Activated CD4-positive, alpha-beta T cell treated with anti-CD3 and anti-CD28 coated beads, Interleukin-2, Interleukin-6, amounts not matched to agents 100 ng/mL and 50 ng/mL, durations not matched to agents 16 hours and 8 hours (primary cell): ENCODE measurements around the gene USP28.

ENCODE experiments used
- DNase-seq: peaks from one replicate; pipeline ENCODE4 v3.0.0-alpha.2; 2020

Gene USP28

GRCh38 chr11:113876798-113877669, 1.7 kb upstream of the USP28 start:
- peak; percentile 14 for DNase-seq

GRCh38 chr11:113876074-113876797, 864 bp upstream of the USP28 start:
- no peak for DNase-seq

GRCh38 chr11:113874581-113875233, 665 bp downstream of the USP28 start:
- DNase-seq = no peak

- DNase-seq = no peak
Observed at GRCh38 chr11:113874096-113874495, 1.3 kb downstream of the USP28 start.

DNA sequence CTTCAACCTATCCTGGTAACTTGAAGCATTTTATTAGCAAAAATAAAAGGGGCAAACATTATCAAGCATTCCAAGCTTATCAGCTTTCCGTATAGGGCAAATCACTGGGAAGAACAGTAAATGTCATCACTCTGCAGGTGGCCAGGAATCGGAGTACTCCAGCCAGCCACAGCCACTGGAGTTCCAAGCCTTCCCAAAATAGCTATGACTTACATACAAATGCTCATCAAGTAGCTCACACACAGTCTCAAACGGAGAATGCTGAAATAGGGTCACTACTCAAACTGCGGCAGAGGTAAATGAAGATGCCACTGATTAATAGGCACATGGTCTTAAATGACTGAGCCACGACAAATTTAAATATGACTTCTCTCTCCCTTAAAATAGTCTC, 2.1 kb downstream of the USP28 start:
- DNase-seq = no peak

- DNase-seq = no peak
Observed at GRCh38 chr11:113871336-113871735, 4.0 kb downstream of the USP28 start.

DNA sequence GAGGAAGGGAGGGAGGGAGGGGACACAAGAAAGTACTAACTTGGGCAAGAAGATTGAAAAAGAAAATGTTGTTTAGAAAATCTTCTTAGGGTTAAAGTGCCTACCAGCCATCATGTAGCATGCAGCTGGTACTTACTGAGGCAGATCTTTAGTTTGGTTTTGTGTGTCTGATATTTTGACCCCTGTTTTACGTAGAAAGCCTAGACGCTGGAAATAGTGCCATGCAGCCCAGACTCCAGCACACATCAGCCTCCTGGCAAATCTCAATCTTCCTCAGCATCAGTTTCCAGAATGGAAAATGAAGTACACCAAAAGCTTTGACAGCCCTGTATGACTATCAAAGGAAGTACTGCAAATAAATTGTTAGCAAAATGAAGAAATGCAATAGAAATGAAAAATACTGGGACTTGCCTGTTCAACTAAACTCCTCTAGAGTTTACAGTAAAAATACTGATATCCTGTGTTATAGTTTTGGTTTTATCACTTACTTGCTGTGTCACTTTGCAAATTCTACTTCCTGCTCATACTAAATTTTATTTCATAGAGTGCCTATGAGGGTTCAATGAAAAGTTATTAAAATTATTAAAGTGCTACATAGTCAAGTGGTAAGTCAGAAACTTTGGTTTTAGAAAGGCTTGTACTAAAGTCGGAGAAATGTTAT, 7.4 kb downstream of the USP28 start:
- DNase-seq = no peak

DNA sequence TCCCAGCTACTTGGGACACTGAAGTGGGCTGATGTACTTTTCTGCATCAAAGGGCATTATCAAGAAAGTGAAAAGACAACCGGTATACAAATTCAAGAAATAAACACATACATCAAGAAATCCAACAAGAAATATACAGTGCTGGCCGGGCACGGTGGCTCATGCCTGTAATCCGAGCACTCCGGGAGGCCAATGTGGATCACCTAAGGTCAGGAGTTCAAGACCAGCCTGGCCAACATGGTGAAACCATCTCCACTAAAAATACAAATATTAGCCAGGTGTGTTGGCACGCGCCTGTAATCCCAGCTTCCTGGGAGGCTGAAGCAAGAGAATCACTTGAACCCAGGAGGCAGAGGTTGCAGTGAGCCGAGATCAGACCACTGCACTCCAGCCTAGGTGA, 9.5 kb downstream of the USP28 start:
- no peak for DNase-seq

DNA sequence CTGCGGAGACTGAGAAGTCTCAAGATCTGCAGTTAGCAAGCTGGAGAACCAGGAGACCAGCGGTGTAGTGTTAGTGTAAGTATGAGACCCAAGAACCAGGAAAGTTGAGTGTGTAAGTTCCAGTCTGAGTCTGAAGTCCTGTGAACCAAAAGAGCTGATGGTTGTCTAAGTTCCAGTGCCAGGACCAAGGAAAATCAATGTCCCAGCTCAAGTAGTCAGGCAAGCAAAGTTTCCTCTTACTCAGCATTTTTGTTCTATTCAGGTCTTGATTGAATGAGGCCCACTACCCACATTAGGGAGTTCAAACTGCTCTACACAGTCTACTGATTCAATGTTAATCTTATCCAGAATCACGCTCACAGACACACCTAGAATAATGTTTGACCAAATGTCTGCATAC, 11.0 kb downstream of the USP28 start:
- no peak for DNase-seq

GRCh38 chr11:113862435-113862834, 12.9 kb downstream of the USP28 start:
- DNase-seq = no peak

- peak; percentile 9 for DNase-seq
Observed at GRCh38 chr11:113859665-113860064, 15.7 kb downstream of the USP28 start.

DNA sequence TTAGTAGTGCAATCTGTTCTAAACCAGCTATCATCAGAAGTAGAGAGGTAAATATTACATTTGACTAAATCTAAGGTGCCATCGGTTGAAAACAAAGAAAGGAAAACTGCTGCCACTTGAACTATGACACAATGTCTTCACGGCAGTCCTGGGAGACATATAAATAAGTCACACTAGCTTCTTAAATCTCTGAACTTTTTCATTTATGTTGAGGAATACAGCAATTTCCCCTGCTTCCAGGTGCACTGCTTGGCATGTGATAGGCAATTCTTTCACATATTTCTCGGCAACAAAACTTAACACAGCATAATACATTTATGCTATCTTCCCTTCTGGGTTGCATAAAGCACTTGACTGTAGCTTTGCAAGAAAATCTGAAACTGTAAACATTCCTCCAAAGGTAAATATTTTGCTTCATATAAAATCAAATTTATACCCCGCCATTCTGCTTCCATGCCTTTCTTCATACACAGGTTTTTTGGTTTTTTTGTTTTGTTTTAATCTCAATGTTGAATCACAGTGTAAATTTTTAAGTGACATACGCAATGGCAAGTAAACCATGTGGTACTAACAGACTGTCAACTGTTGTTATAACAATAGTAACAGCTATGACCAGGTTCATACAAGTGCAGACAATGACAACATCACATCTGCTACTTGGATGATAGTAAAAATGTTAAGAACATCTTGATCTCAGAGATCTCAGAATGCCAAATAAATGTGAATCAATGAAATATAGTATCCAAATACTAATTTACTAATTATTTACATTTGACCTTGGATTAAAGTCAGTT, 18.2 kb downstream of the USP28 start:
- DNase-seq = no peak

GRCh38 chr11:113855803-113856202, 19.6 kb downstream of the USP28 start:
- no peak for DNase-seq

DNA sequence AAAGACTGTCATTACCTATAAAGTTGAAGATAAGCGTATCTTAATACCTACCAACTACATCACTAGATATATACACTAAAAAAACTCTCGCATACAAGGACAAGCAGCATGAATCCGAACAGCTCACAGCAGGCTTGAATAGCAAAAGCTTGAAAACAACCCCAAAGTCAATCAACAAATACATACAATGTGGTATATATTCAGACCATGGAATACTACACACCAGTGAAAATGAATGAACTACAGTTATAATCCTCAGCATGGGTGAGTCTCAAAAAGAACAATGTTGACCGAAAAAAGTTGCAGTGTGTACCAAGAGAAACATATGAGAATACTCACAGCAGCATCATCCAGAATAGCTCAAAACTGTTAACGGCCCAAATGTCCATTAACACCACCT, 25.2 kb downstream of the USP28 start:
- no peak for DNase-seq

DNA sequence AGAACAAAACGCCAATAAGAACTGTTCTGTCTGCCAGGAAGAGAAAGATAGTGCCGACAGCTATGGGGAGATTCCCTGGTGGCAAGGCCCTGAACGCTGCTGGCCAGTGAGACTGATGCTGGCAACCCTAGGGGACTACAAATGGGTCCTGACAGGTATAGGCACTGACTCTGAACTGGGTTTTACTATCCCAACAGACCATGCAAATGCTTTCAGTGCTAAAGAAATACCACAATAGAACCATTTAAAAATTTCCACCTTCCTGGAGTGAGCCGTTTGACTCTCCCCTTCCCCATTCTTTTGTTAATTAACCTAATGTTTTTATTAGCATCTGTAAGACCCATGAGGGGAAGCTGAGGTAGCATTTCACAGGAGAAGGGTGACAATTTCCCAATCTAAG, 25.7 kb downstream of the USP28 start:
- DNase-seq = no peak

DNA sequence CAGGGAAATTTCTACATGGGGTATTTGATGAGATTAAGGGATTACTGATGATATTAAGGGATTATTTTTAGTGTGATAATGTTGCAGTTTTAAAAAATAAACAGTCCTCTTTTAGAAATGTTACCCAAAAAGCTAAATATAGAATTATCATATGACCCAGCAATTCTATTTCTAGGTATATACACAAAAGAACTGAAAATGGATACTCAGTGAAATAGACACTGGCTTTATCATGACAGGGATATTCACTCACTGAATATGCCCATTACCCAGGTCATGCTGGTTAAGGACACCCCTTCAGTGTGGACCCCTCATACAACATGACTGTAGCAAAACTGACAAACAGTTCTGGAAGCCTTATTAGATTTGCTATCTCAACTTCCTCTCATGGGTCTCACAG, 27.8 kb downstream of the USP28 start:
- no peak for DNase-seq

GRCh38 chr11:113847111-113847510, 28.3 kb downstream of the USP28 start:
- no peak for DNase-seq

GRCh38 chr11:113841691-113842090, 33.7 kb downstream of the USP28 start:
- no peak for DNase-seq

DNA sequence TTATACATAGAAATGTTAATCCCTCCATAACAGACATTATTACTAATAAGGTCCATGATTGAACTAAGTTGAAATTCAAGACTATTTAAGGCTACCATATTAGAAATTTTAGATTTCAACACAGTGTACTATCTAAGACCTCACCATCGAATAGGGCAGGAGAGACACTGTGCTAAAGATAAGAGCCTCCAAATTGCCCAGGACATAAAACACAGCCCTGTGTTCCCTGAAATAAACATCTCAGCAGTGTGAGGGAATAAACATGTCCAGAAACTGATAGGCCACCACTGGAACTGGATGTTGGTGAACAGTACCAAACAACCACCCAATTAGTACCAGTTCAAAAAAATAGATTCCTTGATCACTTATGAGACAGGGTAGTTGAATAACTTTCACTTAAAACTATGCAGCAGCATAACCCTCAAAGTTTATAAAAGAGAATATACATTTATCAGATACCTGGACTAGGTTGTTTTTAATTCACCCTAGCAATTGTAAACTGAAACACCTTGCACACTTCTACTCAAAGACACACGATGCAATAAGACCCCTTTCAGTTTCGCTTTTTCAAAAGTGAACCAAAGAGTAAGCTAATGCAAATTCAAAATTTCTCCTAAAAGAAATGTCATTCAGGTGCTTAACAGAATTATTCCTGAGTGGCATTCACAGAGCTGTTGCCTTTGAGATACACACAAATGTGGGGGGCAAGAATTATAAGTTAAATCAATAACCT, 34.3 kb downstream of the USP28 start:
- DNase-seq = no peak

GRCh38 chr11:113839842-113840241, 35.5 kb downstream of the USP28 start:
- DNase-seq = no peak

GRCh38 chr11:113838005-113838404, 37.4 kb downstream of the USP28 start:
- no peak for DNase-seq

DNA sequence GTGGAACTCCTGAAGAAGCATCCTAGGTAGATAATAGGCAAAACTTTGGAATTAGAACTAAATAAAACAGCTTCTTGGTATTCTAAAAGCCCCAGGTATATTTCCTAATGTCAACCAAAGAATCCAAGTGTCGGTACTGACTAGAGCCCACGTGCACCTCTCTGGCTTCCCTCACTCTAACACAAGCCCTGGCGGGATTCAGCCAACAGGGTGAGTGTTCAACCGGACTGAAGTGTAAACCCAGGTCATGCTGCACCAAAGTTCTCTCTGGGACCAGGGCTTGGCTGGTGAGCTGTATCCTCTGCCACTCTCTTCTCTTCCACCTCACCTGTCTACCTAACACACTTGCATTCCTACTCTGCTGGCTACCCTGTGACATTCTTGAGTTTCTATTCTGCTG, 40.1 kb downstream of the USP28 start:
- DNase-seq = no peak
